HepG2 (cell line): ENCODE measurements around the gene KIF22. TPM values are rescaled to one million over a fixed set of nuclear protein-coding genes. Genes with fewer than 3 reads are reported as not detected.

Experiments
- ATAD3A ChIP-seq: sonication (generic); formaldehyde crosslinking; IDR thresholded peaks from 2 replicates; pipeline ENCODE4 v1.4.0; 2020; ENCODE audit warnings: missing genetic modification reagents
- ATF5 ChIP-seq: sonication (generic); formaldehyde crosslinking; IDR thresholded peaks from 2 replicates; pipeline ENCODE4 v1.4.0; 2020; ENCODE audit warnings: mild to moderate bottlenecking, low read depth, missing genetic modification reagents
- CEBPG ChIP-seq: IDR thresholded peaks from 2 replicates; pipeline ENCODE4 v1.6.1; 2016
- EEA1 ChIP-seq: sonication (generic); formaldehyde crosslinking; IDR thresholded peaks from 2 replicates; pipeline ENCODE4 v1.5.1; 2020; ENCODE audit warnings: mild to moderate bottlenecking, missing genetic modification reagents, borderline replicate concordance
- FLYWCH1 ChIP-seq: sonication (generic); formaldehyde crosslinking; IDR thresholded peaks from 2 replicates; pipeline ENCODE4 v1.8.1; 2023; ENCODE audit warnings: mild to moderate bottlenecking, missing genetic modification reagents
- GPN1 ChIP-seq: sonication (generic); formaldehyde crosslinking; IDR thresholded peaks from 2 replicates; pipeline ENCODE4 v1.5.1; 2020; ENCODE audit warnings: missing genetic modification reagents, borderline replicate concordance
- PRPF4 ChIP-seq: fragments of 200-400 bp; formaldehyde crosslinking; IDR thresholded peaks from 2 replicates; pipeline ENCODE4 v1.6.1; 2016; ENCODE audit warnings: low read length, low read depth; ENCODE audit not compliant: poor library complexity, severe bottlenecking
- TBP ChIP-seq: sonication (generic); formaldehyde crosslinking; IDR thresholded peaks from 2 replicates; pipeline ENCODE4 v1.5.0; 2020; ENCODE audit warnings: missing genetic modification reagents
- ZMAT3 ChIP-seq: sonication (generic); formaldehyde crosslinking; conservative IDR thresholded peaks from 2 replicates; pipeline ENCODE4 v1.7.0; 2021; ENCODE audit warnings: missing genetic modification reagents
- ZNF234 ChIP-seq: sonication (generic); formaldehyde crosslinking; conservative IDR thresholded peaks from 2 replicates; pipeline ENCODE4 v1.5.1; 2020; ENCODE audit warnings: mild to moderate bottlenecking, missing genetic modification reagents
- ZNF260 ChIP-seq: sonication (generic); formaldehyde crosslinking; IDR thresholded peaks from 2 replicates; pipeline ENCODE4 v1.4.0; 2020; ENCODE audit warnings: missing genetic modification reagents, low read depth, mild to moderate bottlenecking, borderline replicate concordance
- ZNF558 ChIP-seq: sonication (generic); formaldehyde crosslinking; IDR thresholded peaks from 2 replicates; pipeline ENCODE4 v1.9.0; 2022; ENCODE audit warnings: mild to moderate bottlenecking, missing genetic modification reagents, borderline replicate concordance
- ZNF619 ChIP-seq: sonication (generic); formaldehyde crosslinking; IDR thresholded peaks from 2 replicates; pipeline ENCODE4 v1.4.0; 2020; ENCODE audit warnings: mild to moderate bottlenecking, missing genetic modification reagents
- ZNF83 ChIP-seq: sonication (generic); formaldehyde crosslinking; IDR thresholded peaks from 2 replicates; pipeline ENCODE4 v1.4.0; 2020; ENCODE audit warnings: missing genetic modification reagents, mild to moderate bottlenecking, borderline replicate concordance
- ZXDC ChIP-seq: sonication (generic); formaldehyde crosslinking; IDR thresholded peaks from 2 replicates; pipeline ENCODE4 v1.5.0; 2020; ENCODE audit warnings: mild to moderate bottlenecking, missing genetic modification reagents
- polyA plus RNA-seq, 8 experiments: library from polyadenylated mRNA; depleted of rRNA in 3 of 8; stranded (reverse) in 7 of 8; unstranded in 1 of 8; fragments of >200 nt; fragmentation: Illumina TruSeq in 4 of 8; extraction: Trizol in 4 of 8; gene quantifications; 2 replicates each; pipeline versions ENCODE4 v1.2.1 to v1.2.3, GENCODE V29; 2011 to 2016; ENCODE audit warnings: low read depth in 4 of 8, missing spikeins in 1 of 8, mixed read lengths in 1 of 8; ENCODE audit not compliant: insufficient read depth in 1 of 8
- total RNA-seq, 5 experiments: library from RNA; depleted of rRNA; stranded (reverse); fragments of >200 nt; fragmentation: Illumina TruSeq; extraction: Trizol; gene quantifications; 2 replicates each; pipeline ENCODE4 v1.2.3, GENCODE V29; 2016; ENCODE audit warnings: low read depth in 1 of 5
- TF ChIP-seq, protein P1 (sequence below): sonication (generic); formaldehyde crosslinking; IDR thresholded peaks from 2 replicates; pipeline ENCODE4 v1.5.0; 2020; ENCODE audit warnings: mild to moderate bottlenecking, missing genetic modification reagents, moderate library complexity
- TF ChIP-seq, protein P2 (sequence below): sonication (generic); formaldehyde crosslinking; IDR thresholded peaks from 2 replicates; pipeline ENCODE4 v1.4.0; 2020; ENCODE audit warnings: missing genetic modification reagents
- TF ChIP-seq, protein P3 (sequence below): sonication (generic); formaldehyde crosslinking; IDR thresholded peaks from 2 replicates; pipeline ENCODE4 v1.5.0; 2020; ENCODE audit warnings: missing genetic modification reagents

The KIF22 gene
- total and polyA plus RNA-seq, 2 of the 13 experiments (the other 11 are each of a cell fraction or from before 2014, with no cell fraction given) = 95.8 to 118 TPM

- peak; percentile 47 for TF ChIP-seq ZXDC
- 0 out of 2 replicates have a peak, but pooled peaks have one; percentile 4 for TF ChIP-seq ZMAT3 (CRISPR knock-in tag)
- TF ChIP-seq ZNF83 (CRISPR knock-in tag) = no peak
- TF ChIP-seq PRPF4 = peak; percentile 60
- 0 out of 2 replicates have a peak, but pooled peaks have one; percentile 6 for TF ChIP-seq GPN1 (CRISPR knock-in tag)
- TF ChIP-seq ZNF619 = 0 out of 2 replicates have a peak, but pooled peaks have one; percentile 11
- TF ChIP-seq EEA1 (CRISPR knock-in tag) = no peak
- TF ChIP-seq, protein P1, sequence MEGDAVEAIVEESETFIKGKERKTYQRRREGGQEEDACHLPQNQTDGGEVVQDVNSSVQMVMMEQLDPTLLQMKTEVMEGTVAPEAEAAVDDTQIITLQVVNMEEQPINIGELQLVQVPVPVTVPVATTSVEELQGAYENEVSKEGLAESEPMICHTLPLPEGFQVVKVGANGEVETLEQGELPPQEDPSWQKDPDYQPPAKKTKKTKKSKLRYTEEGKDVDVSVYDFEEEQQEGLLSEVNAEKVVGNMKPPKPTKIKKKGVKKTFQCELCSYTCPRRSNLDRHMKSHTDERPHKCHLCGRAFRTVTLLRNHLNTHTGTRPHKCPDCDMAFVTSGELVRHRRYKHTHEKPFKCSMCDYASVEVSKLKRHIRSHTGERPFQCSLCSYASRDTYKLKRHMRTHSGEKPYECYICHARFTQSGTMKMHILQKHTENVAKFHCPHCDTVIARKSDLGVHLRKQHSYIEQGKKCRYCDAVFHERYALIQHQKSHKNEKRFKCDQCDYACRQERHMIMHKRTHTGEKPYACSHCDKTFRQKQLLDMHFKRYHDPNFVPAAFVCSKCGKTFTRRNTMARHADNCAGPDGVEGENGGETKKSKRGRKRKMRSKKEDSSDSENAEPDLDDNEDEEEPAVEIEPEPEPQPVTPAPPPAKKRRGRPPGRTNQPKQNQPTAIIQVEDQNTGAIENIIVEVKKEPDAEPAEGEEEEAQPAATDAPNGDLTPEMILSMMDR (CRISPR knock-in tag) = no peak
- 0 out of 2 replicates have a peak, but pooled peaks have one; percentile 77 for TF ChIP-seq ZNF260
- 0 out of 2 replicates have a peak, but pooled peaks have one; percentile 47 for TF ChIP-seq ZNF558
- peak; percentile 86; the same call in 1 of the 2 replicates for TF ChIP-seq FLYWCH1 (CRISPR knock-in tag)
- peak; percentile 4; the same call in 1 of the 2 replicates for TF ChIP-seq ATF5 (CRISPR knock-in tag)
- TF ChIP-seq, protein P2, sequence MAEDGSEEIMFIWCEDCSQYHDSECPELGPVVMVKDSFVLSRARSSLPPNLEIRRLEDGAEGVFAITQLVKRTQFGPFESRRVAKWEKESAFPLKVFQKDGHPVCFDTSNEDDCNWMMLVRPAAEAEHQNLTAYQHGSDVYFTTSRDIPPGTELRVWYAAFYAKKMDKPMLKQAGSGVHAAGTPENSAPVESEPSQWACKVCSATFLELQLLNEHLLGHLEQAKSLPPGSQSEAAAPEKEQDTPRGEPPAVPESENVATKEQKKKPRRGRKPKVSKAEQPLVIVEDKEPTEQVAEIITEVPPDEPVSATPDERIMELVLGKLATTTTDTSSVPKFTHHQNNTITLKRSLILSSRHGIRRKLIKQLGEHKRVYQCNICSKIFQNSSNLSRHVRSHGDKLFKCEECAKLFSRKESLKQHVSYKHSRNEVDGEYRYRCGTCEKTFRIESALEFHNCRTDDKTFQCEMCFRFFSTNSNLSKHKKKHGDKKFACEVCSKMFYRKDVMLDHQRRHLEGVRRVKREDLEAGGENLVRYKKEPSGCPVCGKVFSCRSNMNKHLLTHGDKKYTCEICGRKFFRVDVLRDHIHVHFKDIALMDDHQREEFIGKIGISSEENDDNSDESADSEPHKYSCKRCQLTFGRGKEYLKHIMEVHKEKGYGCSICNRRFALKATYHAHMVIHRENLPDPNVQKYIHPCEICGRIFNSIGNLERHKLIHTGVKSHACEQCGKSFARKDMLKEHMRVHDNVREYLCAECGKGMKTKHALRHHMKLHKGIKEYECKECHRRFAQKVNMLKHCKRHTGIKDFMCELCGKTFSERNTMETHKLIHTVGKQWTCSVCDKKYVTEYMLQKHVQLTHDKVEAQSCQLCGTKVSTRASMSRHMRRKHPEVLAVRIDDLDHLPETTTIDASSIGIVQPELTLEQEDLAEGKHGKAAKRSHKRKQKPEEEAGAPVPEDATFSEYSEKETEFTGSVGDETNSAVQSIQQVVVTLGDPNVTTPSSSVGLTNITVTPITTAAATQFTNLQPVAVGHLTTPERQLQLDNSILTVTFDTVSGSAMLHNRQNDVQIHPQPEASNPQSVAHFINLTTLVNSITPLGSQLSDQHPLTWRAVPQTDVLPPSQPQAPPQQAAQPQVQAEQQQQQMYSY (CRISPR knock-in tag) = 0 out of 2 replicates have a peak, but pooled peaks have one; percentile 1
- no peak for TF ChIP-seq CEBPG (CRISPR knock-in tag)
- no peak for TF ChIP-seq ATAD3A (CRISPR knock-in tag)
- TF ChIP-seq ZNF234 = 0 out of 2 replicates have a peak, but pooled peaks have one; percentile 41
- 0 out of 2 replicates have a peak, but pooled peaks have one; percentile 61 for TF ChIP-seq TBP
- TF ChIP-seq, protein P3, sequence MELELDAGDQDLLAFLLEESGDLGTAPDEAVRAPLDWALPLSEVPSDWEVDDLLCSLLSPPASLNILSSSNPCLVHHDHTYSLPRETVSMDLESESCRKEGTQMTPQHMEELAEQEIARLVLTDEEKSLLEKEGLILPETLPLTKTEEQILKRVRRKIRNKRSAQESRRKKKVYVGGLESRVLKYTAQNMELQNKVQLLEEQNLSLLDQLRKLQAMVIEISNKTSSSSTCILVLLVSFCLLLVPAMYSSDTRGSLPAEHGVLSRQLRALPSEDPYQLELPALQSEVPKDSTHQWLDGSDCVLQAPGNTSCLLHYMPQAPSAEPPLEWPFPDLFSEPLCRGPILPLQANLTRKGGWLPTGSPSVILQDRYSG (CRISPR knock-in tag) = peak; percentile 24; the same call in 1 of the 2 replicates
Observed at GRCh38 chr16:29789775-29790182, 772 bp upstream of the KIF22 start (continued).
